Trophoblast cell (in vitro differentiated cells and primary cell): ENCODE data around the gene C1QC.
A peak's percentile ranks its signal among the peaks of the same experiment; 100 is the strongest.
"Not testable (repeated sequence)": the region's sequence is repeated elsewhere in the genome, so short reads cannot be mapped to it uniquely, and the experiment has no call there.

Experiments used
- DNase-seq, 2 donors: peaks; one replicate each; pipeline ENCODE4 v3.0.0-alpha.2; 2016
- H2AFZ ChIP-seq: 2 replicates; pipeline ENCODE4 v1.6.1; 2013; ENCODE audit warnings: low read length, moderate library complexity, mild to moderate bottlenecking; ENCODE audit not compliant: insufficient read depth, poor library complexity
- H2AK5ac ChIP-seq: 2 replicates; pipeline ENCODE4 v1.6.1; 2013; ENCODE audit warnings: mild to moderate bottlenecking, low read length
- H2BK120ac ChIP-seq: 2 replicates; pipeline ENCODE4 v1.6.1; 2013; ENCODE audit warnings: low read length, mild to moderate bottlenecking, moderate library complexity; ENCODE audit not compliant: insufficient read depth, poor library complexity
- H2BK12ac ChIP-seq: 2 replicates; pipeline ENCODE4 v1.6.1; 2013; ENCODE audit warnings: mild to moderate bottlenecking, low read length, moderate library complexity
- H2BK5ac ChIP-seq: 2 replicates; pipeline ENCODE4 v1.6.1; 2013; ENCODE audit warnings: low read length, low read depth, moderate library complexity, mild to moderate bottlenecking; ENCODE audit not compliant: poor library complexity
- H3K14ac ChIP-seq: 2 replicates; pipeline ENCODE4 v1.6.1; 2013; ENCODE audit warnings: mild to moderate bottlenecking, low read length
- H3K18ac ChIP-seq: 2 replicates; pipeline ENCODE4 v1.6.1; 2013; ENCODE audit warnings: mild to moderate bottlenecking, low read length
- H3K23ac ChIP-seq: 2 replicates; pipeline ENCODE4 v1.6.1; 2013; ENCODE audit warnings: low read length
- H3K27ac ChIP-seq: 2 replicates; pipeline ENCODE4 v1.5.1; 2013; ENCODE audit warnings: low read depth, mild to moderate bottlenecking, inconsistent platforms, low read length, moderate library complexity
- H3K27me3 ChIP-seq: 2 replicates; pipeline ENCODE4 v1.6.1; 2013; ENCODE audit warnings: inconsistent platforms, mild to moderate bottlenecking, low read length, moderate library complexity; ENCODE audit not compliant: insufficient read depth
- H3K36me3 ChIP-seq, 2 experiments: 1 replicate in 1 of 2; 2 replicates in 1 of 2; pipeline ENCODE4 v1.6.1; 2013; ENCODE audit warnings: low read length in 2 of 2, mild to moderate bottlenecking in 2 of 2, moderate library complexity in 1 of 2; ENCODE audit not compliant: insufficient read depth in 2 of 2, control insufficient read depth in 1 of 2
- H3K4ac ChIP-seq: 2 replicates; pipeline ENCODE4 v1.6.1; 2013; ENCODE audit warnings: low read depth, mild to moderate bottlenecking, low read length, moderate library complexity
- H3K4me1 ChIP-seq, 2 experiments: 1 replicate in 1 of 2; 2 replicates in 1 of 2; pipeline ENCODE4 v1.6.1; 2013; ENCODE audit warnings: low read length in 2 of 2, mild to moderate bottlenecking in 2 of 2, moderate library complexity in 1 of 2; ENCODE audit not compliant: insufficient read depth in 2 of 2, control insufficient read depth in 1 of 2
- H3K4me2 ChIP-seq: 2 replicates; pipeline ENCODE4 v1.6.1; 2013; ENCODE audit warnings: inconsistent platforms, mild to moderate bottlenecking, low read length, moderate library complexity
- H3K4me3 ChIP-seq: 2 replicates; pipeline ENCODE4 v1.5.1; 2013; ENCODE audit warnings: mild to moderate bottlenecking, low read depth, low read length, inconsistent platforms
- H3K79me1 ChIP-seq: one replicate; pipeline ENCODE4 v1.6.1; 2013; ENCODE audit warnings: low read length
- H3K79me2 ChIP-seq: 2 replicates; pipeline ENCODE4 v1.6.1; 2013; ENCODE audit warnings: low read length, mild to moderate bottlenecking; ENCODE audit not compliant: control insufficient read depth, insufficient read depth, poor library complexity
- H3K9ac ChIP-seq: 2 replicates; pipeline ENCODE4 v1.6.1; 2013; ENCODE audit warnings: mild to moderate bottlenecking, low read length
- H3K9me3 ChIP-seq: 2 replicates; pipeline ENCODE4 v1.6.1; 2013; ENCODE audit warnings: low read depth, mild to moderate bottlenecking, control low read depth, inconsistent platforms, low read length; ENCODE audit not compliant: insufficient read depth
- H4K12ac ChIP-seq: 2 replicates; pipeline ENCODE4 v1.6.1; 2013; ENCODE audit warnings: low read depth, mild to moderate bottlenecking, low read length, moderate library complexity
- H4K8ac ChIP-seq: 2 replicates; pipeline ENCODE4 v1.6.1; 2013; ENCODE audit warnings: low read depth, mild to moderate bottlenecking, low read length, moderate library complexity
- H4K91ac ChIP-seq: one replicate; pipeline ENCODE4 v1.6.1; 2013; ENCODE audit warnings: low read depth, mild to moderate bottlenecking, low read length, moderate library complexity
- WGBS: extraction: QIAGEN DNeasy Blood & Tissue Kit; methylation state at CpG from one replicate; pipeline ENCODE4 v1.1.7; 2013; ENCODE audit warnings: missing lambda C conversion rate; ENCODE audit not compliant: insufficient read length, insufficient coverage; ENCODE audit errors: extremely low coverage; 5-methylcytosine and 5-hydroxymethylcytosine counted together

The C1QC gene

GRCh38 chr1:22674410-22674749 lies 30.9 kb downstream of the C1QC start:
- Histone ChIP-seq H4K12ac (no peak overlapping the region), H3K4ac (no peak overlapping the region), H3K27me3 (no peaks in the 10 kb centered on the region), H3K36me3 (no peaks in the 10 kb centered on the region), H2BK120ac (no peak overlapping the region), H3K14ac (no peak overlapping the region), H2AK5ac (no peak overlapping the region), H3K4me3 (no peak overlapping the region), H3K18ac (no peak overlapping the region), H3K9me3 (peaks cover 6% of the 10 kb centered on the region), H3K79me2 (no peaks in the 10 kb centered on the region), H3K4me1 (peaks cover 0 to 2% of the 10 kb centered on the region in 2 experiments), H2BK5ac (no peak overlapping the region), H2AFZ (no peak overlapping the region), H3K4me2 (no peak overlapping the region), H2BK12ac (no peak overlapping the region), H3K23ac (no peak overlapping the region), H3K27ac (no peak overlapping the region), H4K91ac (no peak overlapping the region), H3K79me1 (no peaks in the 10 kb centered on the region), H4K8ac (no peak overlapping the region), H3K9ac (no peak overlapping the region)
- DNase-seq: no peak
- no CpG with 5 or more reads among the region's 1 CpG for WGBS

GRCh38 chr1:22676151-22676550 lies 32.7 kb downstream of the C1QC start:
- H3K4me2 ChIP-seq, H4K8ac ChIP-seq, H3K4me3 ChIP-seq, H3K9ac ChIP-seq, H3K4ac ChIP-seq, H3K79me2 ChIP-seq, H2BK120ac ChIP-seq, H4K91ac ChIP-seq, H3K36me3 ChIP-seq, H3K27ac ChIP-seq, H3K27me3 ChIP-seq, H3K14ac ChIP-seq, H2AFZ ChIP-seq, H3K79me1 ChIP-seq, H4K12ac ChIP-seq, H2AK5ac ChIP-seq, H3K23ac ChIP-seq, H3K4me1 ChIP-seq, H2BK12ac ChIP-seq, H3K9me3 ChIP-seq, H3K18ac ChIP-seq, H2BK5ac ChIP-seq: not testable (repeated sequence)
- peak; percentile 52 to 66 for DNase-seq
- WGBS: no CpG with 5 or more reads among the region's 15 CpGs

- no peaks in the 10 kb centered on the region for H3K36me3 ChIP-seq
Measured at GRCh38 chr1:22676916-22677583, 33.6 kb downstream of the C1QC start.

GRCh38 chr1:22677931-22678896 lies 34.8 kb downstream of the C1QC start:
- H3K18ac ChIP-seq: no peak overlapping the region
- no peaks in the 10 kb centered on the region for H3K4me1 ChIP-seq
- no peak overlapping the region for H2BK5ac ChIP-seq
- H3K4ac ChIP-seq: no peak overlapping the region
- H3K14ac ChIP-seq: no peak overlapping the region
- H3K36me3 ChIP-seq: no peaks in the 10 kb centered on the region
- H3K27ac ChIP-seq: no peak overlapping the region
- H4K12ac ChIP-seq: no peak overlapping the region
- peaks cover 6% of the 10 kb centered on the region for H3K9me3 ChIP-seq
- no peak overlapping the region for H2AFZ ChIP-seq
- H3K79me2 ChIP-seq: no peaks in the 10 kb centered on the region
- H3K4me2 ChIP-seq: no peak overlapping the region
- DNase-seq: no peak
- no peaks in the 10 kb centered on the region for H3K79me1 ChIP-seq
- WGBS: no CpG with 5 or more reads among the region's 13 CpGs
- H4K8ac ChIP-seq: no peak overlapping the region
- H3K23ac ChIP-seq: no peak overlapping the region
- H3K4me3 ChIP-seq: peak overlapping the region; percentile 26
- no peak overlapping the region for H2BK120ac ChIP-seq
- H3K27me3 ChIP-seq: no peaks in the 10 kb centered on the region
- H2AK5ac ChIP-seq: no peak overlapping the region
- no peak overlapping the region for H3K9ac ChIP-seq
- no peak overlapping the region for H2BK12ac ChIP-seq
- H4K91ac ChIP-seq: no peak overlapping the region

More at GRCh38 chr1:22676916-22677583, 33.6 kb downstream of the C1QC start:
- Histone ChIP-seq H3K27ac (no peak overlapping the region), H2BK120ac (no peak overlapping the region), H3K4me2 (no peak overlapping the region), H3K27me3 (no peaks in the 10 kb centered on the region), H3K4me1 (no peaks in the 10 kb centered on the region), H2BK5ac (no peak overlapping the region), H3K9ac (no peak overlapping the region), H2BK12ac (no peak overlapping the region), H3K79me2 (no peaks in the 10 kb centered on the region), H3K23ac (no peak overlapping the region), H3K18ac (no peak overlapping the region), H3K14ac (no peak overlapping the region), H3K79me1 (no peaks in the 10 kb centered on the region), H4K12ac (no peak overlapping the region), H4K91ac (no peak overlapping the region), H3K4me3 (no peak overlapping the region), H3K9me3 (peaks cover 6% of the 10 kb centered on the region), H3K4ac (no peak overlapping the region), H2AK5ac (no peak overlapping the region), H2AFZ (no peak overlapping the region), H4K8ac (no peak overlapping the region)
- no peak for DNase-seq
- WGBS: no CpG with 5 or more reads among the region's 37 CpGs
